ENCODE measurements around the gene ZIC4.

ZIC4 gene

DNA sequence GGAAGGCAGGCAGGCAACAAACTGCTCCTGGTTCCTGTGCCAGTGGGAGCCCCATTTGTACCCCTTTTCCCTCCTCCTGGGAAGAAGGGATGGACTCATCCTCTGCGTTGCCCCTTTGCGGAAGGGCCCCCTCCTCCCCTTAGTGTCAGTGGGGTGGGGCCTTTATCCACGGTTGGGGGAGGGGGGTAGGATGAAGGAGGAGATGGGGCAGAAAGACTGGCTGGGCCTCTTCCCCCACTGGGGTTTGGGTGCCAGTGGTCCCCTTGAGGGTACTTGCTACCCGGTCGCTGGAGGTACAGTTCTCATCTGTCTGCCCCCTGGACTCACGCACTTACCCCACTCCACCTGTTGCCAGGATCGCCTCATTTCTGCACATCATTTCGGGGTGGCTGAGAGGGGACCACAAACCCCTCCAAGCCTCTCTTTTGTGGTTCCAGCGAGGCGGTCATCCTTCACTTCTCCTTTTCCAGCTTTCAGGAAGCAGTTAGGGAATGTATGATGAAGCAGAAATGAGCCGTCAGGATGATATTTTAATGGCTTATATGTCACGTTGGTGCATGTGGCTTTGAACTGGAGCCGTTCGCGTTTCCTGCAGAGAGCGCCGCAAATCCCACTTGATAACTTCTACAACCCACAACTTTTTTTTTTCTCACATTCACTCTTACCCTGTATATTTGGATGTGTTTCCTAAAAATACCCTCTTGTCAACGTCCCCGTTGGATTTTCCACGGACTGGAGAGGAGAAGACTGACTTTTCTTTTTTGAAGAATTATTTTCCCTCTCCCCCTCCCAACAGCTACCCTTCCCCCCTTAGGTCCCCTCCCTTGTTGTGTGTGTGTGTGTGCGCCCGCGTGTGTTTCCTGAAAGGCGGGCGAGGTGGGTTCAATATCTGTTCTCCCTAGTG, at the start of gene ZIC4:
Gene ZIC4 (minus strand): TSS at position 516 of the 904 bp plus-strand sequence. CDS start 3,746 bp downstream, outside the sequence.
- DNase-seq (ENCODE audit: low spot score): no peak

DNA sequence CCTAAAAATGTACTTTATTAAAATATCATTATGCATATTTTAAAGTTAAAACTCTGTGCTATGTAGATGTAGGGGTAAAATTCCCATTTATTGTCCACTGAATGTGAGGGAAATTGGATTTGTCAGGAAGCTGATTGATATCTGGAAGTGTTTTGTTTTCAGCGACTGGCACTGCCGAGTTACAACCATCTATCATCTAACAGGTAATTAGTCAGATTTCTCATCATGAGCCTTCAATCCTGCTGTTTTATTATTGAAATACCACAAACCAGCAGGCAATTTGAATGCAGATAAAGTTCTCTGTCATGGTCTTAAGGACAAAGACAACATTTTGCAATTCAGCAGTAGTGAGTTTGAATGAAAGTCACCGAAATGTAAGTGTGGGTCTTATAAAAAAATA, 43.3 kb upstream of the ZIC4 start:
- no peak for DNase-seq (ENCODE audit: low spot score)

DNA sequence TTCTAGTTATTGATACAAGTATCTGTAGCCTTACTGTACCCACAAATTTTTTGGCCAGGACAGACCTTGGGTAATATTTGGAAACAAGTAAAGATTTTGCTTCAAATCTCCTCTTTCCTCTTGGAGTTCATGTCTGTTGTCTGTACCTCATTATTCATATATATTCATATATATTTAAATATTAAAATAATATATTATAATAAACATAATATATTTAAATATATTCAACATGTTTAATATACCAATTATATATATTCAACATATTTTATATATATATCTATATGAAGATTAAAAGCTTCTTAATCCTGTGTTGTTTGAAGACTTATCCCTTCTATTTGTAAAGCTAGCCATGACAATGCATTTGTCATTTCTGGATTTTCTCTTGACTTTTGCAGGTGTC, 40.9 kb upstream of the ZIC4 start:
- no peak for DNase-seq (ENCODE audit: low spot score)

DNA sequence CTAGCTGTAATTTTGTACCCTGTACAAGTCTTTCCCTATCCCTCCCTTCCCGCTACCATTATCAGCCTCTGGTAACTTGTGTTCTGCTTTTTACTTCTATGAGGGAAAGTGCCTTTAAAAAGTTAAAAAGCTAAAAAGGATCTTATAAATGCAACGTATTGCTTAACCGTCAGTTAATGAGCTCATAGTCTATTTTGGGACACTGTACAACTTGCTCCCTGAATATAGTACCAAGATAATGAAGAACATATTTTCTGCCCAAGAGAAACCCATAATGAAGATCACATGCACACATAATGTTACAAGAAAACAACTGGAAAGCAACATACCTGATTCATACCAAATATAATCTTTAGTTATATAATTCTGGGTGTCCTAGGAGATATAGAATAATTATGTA, 25.4 kb upstream of the ZIC4 start:
- DNase-seq (ENCODE audit: low spot score): no peak

DNA sequence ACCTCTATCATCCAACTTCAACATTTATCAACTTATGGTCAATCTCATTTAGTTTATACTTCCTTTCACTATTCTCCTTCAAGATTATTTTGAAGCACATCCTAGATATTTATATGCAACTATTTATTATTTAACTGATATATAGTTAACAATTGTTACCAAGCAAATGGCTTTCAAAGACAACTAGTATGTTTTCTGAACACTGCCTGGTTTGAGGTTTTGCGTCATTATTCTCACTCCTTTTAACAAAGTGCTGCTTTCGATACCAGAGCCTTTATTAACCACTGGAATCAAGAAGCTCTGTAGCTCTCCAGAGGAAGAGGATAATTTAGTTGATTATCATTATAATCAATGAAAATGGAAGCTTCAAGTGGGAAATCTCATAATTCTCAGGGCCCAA, 22.4 kb upstream of the ZIC4 start:
- no peak for DNase-seq (ENCODE audit: low spot score)

DNA sequence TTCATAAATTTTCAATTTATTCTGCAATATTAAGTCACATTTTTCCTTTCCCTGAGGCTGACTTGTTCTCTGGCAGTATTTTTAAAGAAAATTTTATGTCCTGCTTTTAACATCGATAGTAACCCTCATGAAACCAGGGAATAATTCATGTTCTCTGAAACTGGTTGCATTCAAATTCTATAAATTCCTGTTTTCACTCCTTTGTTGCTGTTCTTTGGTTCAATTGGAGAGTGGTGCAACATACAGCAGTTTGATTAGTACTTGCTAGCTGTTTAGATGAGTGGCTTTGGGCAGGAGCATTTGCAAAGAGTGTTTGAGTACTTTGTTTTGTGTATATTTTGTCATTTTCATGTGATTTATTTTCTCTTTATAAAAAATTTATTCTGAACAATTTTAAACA, 22.0 kb upstream of the ZIC4 start:
- no peak for DNase-seq (ENCODE audit: low spot score)

DNA sequence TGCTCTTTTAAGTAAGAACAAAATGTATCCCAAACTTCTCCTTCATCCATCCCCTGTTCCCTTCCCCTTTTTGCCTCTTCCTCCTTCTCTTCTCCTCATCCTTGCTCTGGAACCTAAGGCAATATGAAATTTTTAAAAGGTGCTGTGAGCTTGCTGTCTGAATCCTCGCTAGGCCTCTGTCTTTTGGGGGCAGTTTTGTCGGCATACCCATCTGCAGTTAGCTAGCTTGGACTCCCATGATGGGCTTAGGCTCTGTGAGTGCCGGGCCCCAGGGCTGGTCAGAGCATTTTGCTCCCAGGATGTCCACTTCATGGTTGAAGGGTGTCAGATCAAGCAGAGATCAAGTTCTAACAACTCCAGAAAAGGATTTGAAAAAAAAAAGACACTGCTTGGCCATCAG, 21.4 kb upstream of the ZIC4 start:
- no peak for DNase-seq (ENCODE audit: low spot score)

DNA sequence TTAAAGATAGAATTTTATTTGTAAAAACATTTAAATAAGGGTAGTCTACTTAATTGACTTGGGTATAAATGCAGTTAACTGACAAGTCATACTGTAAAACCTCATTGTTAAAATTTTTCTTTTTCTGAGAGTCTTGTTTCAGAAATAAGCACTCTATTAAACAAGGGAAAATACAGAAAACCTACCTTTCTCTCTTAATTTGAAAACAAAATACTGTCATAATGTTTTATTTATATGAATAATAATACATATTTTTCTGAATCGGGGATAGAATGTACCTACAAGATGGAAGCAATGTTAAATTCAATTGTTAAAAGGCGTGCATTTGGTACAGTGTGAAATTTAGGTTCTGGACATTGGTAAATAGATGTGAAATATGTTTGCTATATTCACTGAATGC, 20.6 kb upstream of the ZIC4 start:
- DNase-seq (ENCODE audit: low spot score): no peak

DNA sequence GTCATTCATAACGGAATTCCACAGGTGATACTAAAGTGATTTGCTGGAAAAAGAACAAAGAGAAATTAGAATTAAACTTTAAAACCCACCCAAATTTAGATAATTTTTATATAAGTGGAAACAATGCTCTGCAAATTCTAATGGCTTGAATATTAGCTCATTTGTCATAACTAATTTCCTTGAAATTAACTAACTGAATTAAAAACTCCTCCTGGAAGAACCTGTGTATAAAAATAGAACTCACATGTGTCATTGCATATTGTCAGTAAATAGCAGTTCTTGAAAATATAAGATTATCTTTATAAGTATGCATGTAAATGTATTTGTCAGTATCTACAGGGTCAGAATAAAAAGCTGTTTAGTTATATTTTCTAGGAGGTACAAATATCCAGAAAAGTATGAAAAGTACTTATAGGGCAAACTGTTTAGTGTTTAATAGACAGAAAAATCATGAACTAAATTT, 19.1 kb upstream of the ZIC4 start:
- no peak for DNase-seq (ENCODE audit: low spot score)

DNA sequence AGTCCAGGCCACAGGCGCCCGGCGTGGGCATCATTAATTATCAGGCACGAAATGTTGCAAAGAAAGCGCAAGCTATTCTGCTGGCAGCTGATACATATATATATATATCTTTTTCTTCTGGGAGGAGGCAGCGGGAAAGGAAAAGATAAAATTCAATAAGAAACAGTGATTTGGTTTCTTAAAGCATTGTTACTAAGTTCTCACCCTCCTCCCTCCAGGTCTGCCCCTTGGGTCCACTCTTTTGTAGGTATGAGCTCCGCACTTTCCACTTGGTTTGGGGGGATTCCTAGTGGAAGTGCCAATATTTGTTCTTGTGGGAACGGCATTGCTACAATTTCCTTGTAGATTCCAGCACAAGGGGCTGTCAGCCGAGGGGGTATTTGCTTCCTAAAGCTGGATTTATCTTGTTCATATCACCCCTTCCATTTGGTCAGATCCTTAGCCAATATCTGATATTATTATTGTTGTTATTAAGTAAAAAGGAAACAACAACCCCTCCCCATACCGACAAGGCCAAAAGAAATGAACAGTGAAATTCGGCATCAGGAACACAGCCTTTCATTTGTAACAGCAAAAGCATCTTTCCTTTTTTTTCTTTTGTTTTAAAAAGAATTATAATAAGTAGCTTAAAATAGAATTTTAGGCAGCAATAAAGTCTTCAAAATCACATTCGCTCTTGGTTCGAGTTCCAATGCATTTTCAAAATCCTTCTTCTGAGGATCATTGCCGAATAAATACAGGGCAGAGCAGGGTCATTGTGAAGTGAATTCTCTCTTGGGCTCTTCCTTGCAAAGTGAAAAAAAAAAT, 18.4 kb upstream of the ZIC4 start:
- no peak for DNase-seq (ENCODE audit: low spot score)

DNA sequence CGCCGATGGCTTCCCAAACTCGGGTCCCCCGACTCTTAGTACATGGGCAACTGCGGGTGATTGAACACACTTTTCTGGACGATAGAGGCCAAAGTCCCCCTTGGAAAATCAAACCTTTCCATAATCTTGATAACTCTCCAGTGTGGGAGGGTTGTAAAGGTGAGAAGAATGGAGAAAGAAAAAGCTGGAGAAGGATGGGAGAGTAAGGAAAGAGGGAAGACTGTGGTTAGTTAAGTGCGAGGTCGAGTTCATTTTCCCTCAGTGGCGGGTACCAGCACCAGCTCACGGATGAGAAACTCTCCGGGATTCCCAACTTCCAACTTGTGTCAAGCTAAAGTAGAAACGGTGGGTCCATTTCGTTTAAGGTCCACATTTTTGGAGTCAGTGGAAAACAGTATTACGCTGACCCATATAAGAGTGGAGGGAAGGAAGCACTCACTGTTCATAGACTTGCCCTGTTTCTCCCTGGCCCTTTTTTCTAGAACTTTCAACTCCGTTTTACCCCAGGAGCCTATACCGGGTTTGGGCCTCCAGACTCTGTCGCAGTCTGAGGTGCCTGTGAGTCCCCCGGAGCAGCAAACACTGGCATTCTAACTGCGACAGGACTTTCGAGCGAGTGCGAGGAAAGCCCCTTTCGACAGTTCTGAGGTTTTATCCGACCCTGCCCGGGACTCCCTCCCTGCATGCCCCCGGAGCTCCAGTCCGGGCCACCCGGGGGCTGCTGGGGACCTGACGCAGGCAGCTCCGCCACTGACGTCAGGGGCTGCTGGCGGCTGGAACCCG, 17.6 kb upstream of the ZIC4 start:
- no peak for DNase-seq (ENCODE audit: low spot score)

DNA sequence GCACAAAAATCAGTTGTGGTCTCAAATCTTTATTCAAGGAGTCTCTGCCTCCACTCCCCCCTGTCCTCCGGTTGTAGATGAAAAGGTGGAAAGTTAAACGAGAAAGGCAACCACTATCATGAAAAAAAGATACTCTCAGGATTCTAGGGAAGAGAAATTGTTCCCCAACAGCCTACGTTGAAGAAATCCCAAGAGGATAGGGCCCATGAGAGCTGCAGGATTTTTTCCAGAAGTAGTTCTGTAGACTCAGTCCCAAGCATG, 17.1 kb upstream of the ZIC4 start:
- DNase-seq (ENCODE audit: low spot score): no peak

DNA sequence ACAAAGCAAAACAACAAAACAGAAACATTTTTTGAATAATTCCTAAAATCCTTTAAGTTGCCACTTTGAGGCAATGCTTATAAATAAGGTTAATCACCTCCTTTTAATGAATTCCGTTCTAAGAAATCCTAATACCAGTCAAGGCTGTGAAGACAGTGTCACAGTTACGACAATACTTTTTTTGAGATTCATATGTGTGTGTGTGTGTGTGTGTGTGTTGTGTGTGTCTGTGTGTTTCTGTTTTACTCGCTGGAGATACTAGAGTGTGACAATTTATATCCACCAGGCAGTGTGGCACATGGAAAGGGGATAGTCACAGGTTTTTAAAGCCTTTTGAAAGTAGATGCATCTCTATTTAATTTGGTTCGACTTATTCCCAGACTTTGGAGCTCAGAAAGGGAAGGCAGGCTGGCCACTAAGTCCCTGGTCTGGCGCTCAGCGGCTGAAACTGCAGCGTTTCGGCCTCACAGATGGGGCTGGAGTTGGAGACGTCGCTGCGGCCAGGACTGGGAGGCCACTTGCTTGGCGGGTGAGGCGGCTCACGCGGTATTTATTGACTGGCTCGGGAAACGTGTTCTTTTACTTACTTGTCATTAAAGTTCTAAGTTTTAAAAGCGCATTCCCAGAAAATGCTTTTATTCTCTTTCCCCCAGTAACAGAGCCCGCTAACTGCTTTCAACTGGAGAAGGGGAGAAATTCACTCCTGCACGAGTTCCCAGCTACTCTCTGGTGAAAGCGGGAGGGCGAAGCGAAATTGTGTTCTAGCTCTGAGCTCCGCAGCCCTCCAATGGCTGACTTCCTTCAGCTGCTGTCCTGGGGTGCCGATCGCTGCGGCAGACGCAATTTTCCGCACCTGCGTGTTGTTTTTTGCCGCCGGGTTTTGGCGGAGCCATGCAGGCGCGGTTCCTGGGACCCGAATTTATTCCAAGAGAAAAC, 16.5 kb upstream of the ZIC4 start:
- no peak for DNase-seq (ENCODE audit: low spot score)

DNA sequence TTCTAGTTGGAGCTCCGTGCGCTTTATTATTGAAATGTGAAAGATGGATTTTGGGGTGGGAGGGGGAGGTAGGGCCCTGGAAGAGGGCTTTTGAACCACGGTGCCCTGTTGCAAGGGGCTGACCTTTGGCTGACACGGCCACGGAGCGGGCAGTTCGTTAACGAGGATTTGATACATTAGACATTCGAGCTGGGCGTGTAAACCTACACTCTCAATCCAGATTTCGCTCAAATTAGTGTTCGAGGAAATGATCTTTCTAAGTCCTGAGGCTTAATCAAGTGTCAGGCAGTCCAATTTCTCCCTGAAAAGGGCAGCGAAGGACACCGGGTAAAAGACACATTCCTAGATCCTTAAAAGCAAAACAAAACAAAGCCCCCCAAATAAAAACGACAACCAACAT, 15.9 kb upstream of the ZIC4 start:
- no peak for DNase-seq (ENCODE audit: low spot score)

DNA sequence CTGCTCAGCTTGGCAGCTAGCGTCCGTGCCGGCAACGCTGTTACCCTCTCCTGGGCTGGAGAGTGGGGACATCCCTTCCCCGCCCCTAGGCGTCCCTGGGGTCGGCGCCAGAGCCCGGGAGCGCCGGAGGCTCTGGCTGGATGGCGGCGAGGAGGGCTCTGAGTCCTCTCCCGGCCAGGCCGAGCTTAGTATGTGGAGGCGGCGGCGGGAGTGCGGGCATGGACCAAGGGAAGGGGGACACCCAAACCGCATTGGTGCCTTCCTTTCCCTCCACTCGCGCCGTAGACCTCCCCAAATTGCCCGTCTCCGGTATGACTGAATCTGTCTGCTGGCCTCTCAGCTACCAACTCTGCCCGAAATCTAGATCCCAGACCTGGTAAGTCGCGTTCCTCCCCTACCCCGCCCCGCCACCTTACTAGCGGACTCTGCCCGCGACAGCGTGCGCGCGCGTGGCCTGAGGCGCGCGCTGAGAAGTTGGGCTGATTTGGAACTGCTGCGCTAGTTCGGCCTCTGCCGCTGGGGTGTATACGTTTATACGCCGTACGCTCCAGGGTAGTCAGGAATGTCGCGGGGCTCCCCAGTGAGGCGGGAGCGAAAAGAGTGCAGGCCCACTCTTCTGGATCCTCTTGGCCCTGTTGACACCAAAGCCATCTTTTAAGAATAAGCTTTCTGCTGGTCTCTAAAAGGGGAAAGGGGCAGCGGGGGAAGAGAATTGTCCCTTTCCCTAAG, 15.0 kb upstream of the ZIC4 start:
- DNase-seq (ENCODE audit: low spot score): no peak

DNA sequence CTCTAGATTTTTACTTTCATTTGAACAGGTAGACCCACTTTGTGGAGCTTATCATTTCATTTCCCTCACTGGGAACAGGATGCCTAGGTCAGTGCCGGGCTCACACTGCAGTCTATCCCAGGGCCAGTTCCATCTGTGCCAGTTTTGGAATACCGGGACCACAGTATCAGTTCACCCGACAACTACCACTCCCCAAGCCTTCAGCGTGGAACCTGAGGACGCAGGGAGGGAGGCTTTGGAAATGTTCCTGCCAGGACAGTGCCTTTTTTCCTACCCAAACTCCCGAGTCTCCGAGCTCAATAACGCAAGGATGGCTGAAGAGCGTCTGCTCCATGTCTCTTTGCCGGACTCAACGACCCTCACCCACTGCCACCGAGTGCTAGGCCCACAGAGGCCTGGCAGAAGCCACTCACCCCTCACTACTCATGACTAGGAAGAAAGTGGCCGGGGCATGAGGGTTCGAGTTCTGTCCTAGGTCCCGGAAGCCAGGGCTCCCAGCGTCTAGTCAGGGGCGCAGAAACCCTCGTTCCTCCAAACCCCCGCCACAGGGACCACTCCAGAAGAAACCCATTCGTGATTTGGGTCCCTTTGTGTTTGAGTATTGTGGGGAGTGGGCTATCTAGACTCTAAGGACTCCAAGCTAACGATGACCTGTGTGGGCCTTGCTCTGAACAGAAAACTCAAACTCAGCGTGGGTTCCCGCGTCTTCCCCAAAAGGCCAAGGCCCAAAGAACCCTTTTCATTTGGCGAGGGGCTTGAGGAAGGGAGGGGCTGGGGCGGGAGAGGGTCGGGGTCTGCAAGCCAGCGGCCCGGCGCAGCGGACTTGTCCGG, 14.2 kb upstream of the ZIC4 start:
- no peak for DNase-seq (ENCODE audit: low spot score)

DNA sequence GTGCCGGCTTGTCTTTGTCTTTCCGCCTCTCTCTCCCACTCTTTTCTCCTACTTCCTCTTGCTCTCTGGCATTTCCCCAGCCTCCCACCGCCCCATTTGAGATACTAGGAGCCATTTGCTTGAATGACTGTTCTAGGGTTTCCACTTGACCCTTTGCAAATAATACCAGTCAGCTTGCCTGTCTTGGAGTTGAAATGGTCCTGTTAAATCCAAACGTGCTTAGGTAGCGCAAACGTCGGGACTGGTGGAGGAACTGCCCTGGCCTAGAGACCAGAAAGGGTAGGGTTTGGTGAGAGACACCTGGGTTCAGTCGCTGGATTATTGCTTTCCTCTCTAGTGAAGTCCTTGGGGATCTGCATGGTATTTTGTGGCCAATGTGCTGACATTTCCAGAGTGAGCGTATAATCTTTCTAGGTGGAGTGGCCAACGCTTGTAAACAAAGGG, 13.5 kb upstream of the ZIC4 start:
- no peak for DNase-seq (ENCODE audit: low spot score)

DNA sequence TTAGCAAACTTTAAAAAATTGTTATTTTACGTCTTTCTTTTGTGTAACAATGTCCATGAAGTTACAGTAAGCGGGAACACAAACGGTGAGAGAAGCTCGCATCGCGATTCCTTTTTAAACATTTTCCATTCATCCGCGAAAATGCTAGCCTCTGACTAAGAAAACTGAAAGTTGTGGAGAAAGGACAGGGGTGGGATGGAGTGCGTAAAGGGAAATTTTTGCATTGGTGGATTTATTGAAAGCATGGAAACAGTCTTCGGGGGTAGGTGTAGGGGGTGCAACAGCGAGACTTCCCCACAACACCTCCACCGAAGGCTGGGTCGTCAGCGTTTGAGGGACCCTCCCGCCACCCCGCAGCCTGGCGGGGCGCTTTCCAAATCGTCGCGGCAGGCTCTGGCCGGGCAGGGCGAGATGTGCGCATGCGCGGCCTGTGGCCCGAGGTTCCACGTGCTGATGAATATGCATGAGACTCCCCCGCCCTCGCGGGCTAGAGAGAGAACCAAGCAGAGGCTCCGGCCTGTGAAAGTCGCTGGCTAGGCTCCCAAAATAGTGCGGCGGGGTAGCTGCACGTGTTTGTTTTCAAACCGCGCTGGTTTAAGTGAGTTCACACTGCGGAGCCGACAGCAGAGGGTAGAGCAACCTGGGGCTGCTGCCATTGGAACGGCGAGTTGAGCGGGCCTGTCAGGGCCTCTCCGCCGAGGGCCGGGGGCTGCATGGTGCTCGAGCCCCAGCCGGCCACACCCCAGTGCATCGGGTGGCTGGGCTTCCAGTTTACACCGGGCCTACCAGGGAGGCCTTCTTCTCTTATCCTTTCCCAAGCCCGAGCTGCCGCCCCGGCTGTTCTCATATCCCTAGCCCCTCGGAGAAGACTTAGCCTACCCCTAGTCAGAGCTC, 12.7 kb upstream of the ZIC4 start:
- no peak for DNase-seq (ENCODE audit: low spot score)

DNA sequence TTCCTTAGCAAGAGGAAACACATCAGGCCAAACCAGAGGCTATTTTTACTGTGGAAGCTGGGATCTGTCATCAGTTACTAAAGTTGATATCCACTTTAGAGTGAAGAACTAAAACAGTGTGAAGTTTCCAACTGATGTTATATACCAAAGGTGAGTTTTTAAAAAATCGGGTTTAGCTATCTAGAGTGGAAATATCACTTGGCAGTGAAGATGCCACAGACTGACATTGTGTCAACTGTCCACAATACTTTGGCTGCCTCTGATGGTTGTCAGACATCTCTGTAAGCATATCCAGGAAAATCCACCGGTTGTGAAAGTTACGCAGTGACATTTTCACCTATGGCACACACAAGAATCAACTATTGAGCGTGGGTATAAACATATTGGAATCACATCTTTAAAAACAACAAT, 12.0 kb upstream of the ZIC4 start:
- DNase-seq (ENCODE audit: low spot score): no peak

Measured in LoVo (cell line).